ENCODE data around the gene CLHC1.
"Not testable (repeated sequence)": the region's sequence is repeated elsewhere in the genome, so short reads cannot be mapped to it uniquely, and the experiment has no call there.

Gene CLHC1

GRCh38 chr2:55152475-55153412 lies 79.3 kb downstream of the CLHC1 start:
- DNase-seq: no peak

GRCh38 chr2:55151733-55152433 lies 80.2 kb downstream of the CLHC1 start:
- no peak for DNase-seq

- DNase-seq: no peak
Observed at GRCh38 chr2:55150834-55151233, 81.3 kb downstream of the CLHC1 start.

GRCh38 chr2:55148269-55148668 lies 83.8 kb downstream of the CLHC1 start:
- no peak for DNase-seq

GRCh38 chr2:55147531-55147930 lies 84.6 kb downstream of the CLHC1 start:
- DNase-seq: no peak

- no peak for DNase-seq
Observed at GRCh38 chr2:55147041-55147440, 85.1 kb downstream of the CLHC1 start.

- no peak for DNase-seq
Observed at GRCh38 chr2:55146263-55146662, 85.8 kb downstream of the CLHC1 start.

GRCh38 chr2:55144922-55145820 lies 86.9 kb downstream of the CLHC1 start:
- no peak for DNase-seq

GRCh38 chr2:55143706-55144105 lies 88.4 kb downstream of the CLHC1 start:
- DNase-seq: not testable (repeated sequence)

- DNase-seq: no peak
Observed at GRCh38 chr2:55142518-55142917, 89.6 kb downstream of the CLHC1 start.

- DNase-seq: no peak
Observed at GRCh38 chr2:55141572-55142413, 90.3 kb downstream of the CLHC1 start.

GRCh38 chr2:55140316-55141219 lies 91.5 kb downstream of the CLHC1 start:
- DNase-seq: no peak

GRCh38 chr2:55139305-55139704 lies 92.8 kb downstream of the CLHC1 start:
- no peak for DNase-seq

GRCh38 chr2:55138882-55139229 lies 93.2 kb downstream of the CLHC1 start:
- DNase-seq: no peak

- DNase-seq: no peak
Observed at GRCh38 chr2:55138014-55138881, 93.8 kb downstream of the CLHC1 start.

GRCh38 chr2:55137024-55137958 lies 94.8 kb downstream of the CLHC1 start:
- no peak for DNase-seq

- DNase-seq: no peak
Observed at GRCh38 chr2:55136138-55136541, 96.0 kb downstream of the CLHC1 start.

GRCh38 chr2:55135491-55135890 lies 96.6 kb downstream of the CLHC1 start:
- no peak for DNase-seq

GRCh38 chr2:55134316-55134706 lies 97.8 kb downstream of the CLHC1 start:
- DNase-seq: no peak
